T-helper 2 cell treated with Interferon-gamma antibody and Interleukin-4, amounts not matched to agents 5 μg/mL and 100 μg/mL, for 36 hours (primary cell): ENCODE measurements around the gene PRMT6.
"Not testable (repeated sequence)": the region's sequence is repeated elsewhere in the genome, so short reads cannot be mapped to it uniquely, and the experiment has no call there.

Source experiments
- DNase-seq: peaks from one replicate; pipeline ENCODE4 v3.0.0; 2021; ENCODE audit warnings: low spot score
- H3K27ac Mint-ChIP-seq: one replicate; pipeline ENCODE4 v1.8.0; 2021; ENCODE audit warnings: mild to moderate bottlenecking, mixed read lengths
- H3K27me3 Mint-ChIP-seq: one replicate; pipeline ENCODE4 v1.8.0; 2021; ENCODE audit warnings: low read depth, mixed read lengths
- H3K36me3 Mint-ChIP-seq: one replicate; pipeline ENCODE4 v1.8.0; 2021; ENCODE audit warnings: low read depth, mixed read lengths
- H3K4me1 Mint-ChIP-seq: one replicate; pipeline ENCODE4 v1.8.0; 2021; ENCODE audit warnings: low read depth, mixed read lengths
- H3K4me3 Mint-ChIP-seq: one replicate; pipeline ENCODE4 v1.8.0; 2022; ENCODE audit warnings: mild to moderate bottlenecking, moderate library complexity, mixed read lengths
- H3K9me3 Mint-ChIP-seq: one replicate; pipeline ENCODE4 v1.8.0; 2021; ENCODE audit warnings: mixed read lengths

The PRMT6 gene

DNA sequence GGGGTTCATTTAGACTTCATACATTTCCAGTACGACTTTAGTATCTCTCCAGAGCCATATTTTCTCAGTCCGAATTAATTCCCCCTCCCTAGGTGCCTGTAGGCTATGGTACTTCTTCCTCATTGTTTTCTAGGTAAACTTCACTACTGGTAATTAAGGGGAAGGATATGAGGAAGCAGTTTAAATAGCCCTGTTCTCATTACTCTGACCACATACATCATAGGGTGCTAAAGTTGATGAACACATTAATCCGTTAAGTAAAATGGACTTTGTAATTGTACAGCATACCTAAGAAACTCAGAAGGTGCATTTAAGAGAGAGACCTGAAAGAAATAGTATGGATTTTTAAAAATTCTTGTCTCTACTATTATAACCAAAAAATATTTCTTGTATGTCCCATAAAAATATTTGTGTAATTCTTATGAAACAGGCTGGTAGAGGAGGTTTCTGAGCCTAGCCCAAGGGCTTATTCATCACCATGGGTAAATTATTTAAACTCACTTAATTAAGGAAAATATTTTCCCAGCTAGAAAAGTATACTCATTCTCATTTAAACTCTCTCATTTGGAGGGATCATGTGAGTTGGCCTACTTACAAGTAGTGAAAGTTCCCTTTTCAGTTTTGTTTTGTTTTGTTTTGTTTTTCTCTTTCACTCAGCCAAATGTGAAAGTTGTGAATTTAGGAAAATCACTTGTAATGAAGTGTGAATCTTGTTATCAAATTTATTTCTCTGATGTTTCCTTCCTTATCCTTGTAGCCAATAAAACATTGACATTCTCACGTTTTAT is 2.0 kb downstream of the PRMT6 start:
- no peak for DNase-seq
- Mint-ChIP-seq H3K9me3 (peaks cover 5% of the 10 kb centered on the region), H3K4me1 (peaks cover 16% of the 10 kb centered on the region), H3K36me3 (peaks cover 25% of the 10 kb centered on the region), H3K27ac (no peak overlapping the region), H3K27me3 (no peaks in the 10 kb centered on the region), H3K4me3 (peak overlapping the region; percentile 91)

DNA sequence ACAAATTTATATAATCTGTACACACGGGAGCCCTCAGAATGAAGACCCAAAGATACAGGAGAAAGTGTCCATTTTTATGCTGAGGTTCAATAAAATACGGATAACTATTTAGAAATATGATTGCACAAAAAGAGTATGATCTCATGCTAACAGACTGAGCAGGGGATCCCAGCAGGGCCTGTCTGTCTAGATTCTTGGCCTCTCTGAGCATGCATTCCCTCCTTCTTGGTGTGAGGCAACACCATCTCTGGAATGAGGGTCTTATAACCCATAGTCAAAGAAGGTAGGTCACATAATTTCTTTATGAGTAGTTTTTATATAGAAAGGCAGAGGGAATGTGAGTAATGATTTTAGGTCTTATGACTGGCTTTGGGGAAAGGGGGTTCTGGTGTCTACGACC is 5.4 kb downstream of the PRMT6 start:
- Mint-ChIP-seq H3K27me3 (peaks cover 2% of the 10 kb centered on the region), H3K4me3 (no peak overlapping the region), H3K9me3 (no peaks in the 10 kb centered on the region), H3K4me1 (peaks cover 16% of the 10 kb centered on the region), H3K27ac (no peak overlapping the region), H3K36me3 (peaks cover 21% of the 10 kb centered on the region)
- no peak for DNase-seq

DNA sequence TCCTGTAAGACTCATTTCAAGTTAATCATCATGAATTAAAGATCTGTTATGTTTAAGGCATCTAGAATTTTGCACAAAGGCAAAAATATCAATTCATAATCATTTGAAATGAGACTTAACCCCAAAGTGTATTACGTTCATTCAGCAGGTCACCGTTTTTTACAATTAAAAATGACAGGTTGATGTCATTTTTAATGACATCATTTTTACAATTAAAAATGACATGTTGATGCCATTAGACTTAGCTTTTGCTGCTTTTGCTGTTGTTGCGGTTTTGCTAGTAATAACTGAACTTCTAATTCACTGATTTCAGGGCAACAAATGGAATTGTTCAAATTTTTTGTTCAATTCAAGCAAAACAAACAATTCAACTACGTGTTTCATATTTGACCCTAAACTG is 17.0 kb downstream of the PRMT6 start:
- H3K27me3 Mint-ChIP-seq, result no peaks in the 10 kb centered on the region
- no peaks in the 10 kb centered on the region for H3K9me3 Mint-ChIP-seq
- no peak overlapping the region for H3K4me3 Mint-ChIP-seq
- H3K4me1 Mint-ChIP-seq, result no peaks in the 10 kb centered on the region
- no peaks in the 10 kb centered on the region for H3K36me3 Mint-ChIP-seq
- DNase-seq, result no peak
- H3K27ac Mint-ChIP-seq, result no peak overlapping the region

- Mint-ChIP-seq H3K27ac (no peak overlapping the region), H3K36me3 (no peaks in the 10 kb centered on the region), H3K4me3 (no peak overlapping the region), H3K27me3 (peaks cover 4% of the 10 kb centered on the region), H3K4me1 (no peaks in the 10 kb centered on the region), H3K9me3 (no peaks in the 10 kb centered on the region)
- DNase-seq, result no peak
Observed at GRCh38 chr1:107076841-107077240, 20.4 kb downstream of the PRMT6 start.

DNA sequence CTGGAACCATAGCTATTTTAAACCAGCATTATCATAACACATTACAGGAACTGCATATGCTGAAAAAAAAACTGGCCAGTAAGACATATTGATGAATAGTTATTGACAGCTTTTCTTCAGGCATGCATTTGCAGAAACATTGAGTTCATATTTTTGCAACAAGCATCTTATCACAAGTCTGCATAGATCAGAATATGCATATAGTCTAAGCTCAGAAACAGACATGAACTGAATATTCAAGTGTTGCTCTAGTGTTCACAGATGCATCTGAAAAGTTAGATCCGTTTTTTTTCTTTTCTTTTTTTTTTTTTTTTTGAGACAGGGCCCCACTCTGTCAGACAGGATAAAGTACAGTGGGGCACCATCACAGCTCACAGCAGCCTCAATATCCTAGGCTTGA is 22.8 kb downstream of the PRMT6 start:
- no peaks in the 10 kb centered on the region for H3K4me1 Mint-ChIP-seq
- no peaks in the 10 kb centered on the region for H3K36me3 Mint-ChIP-seq
- H3K27me3 Mint-ChIP-seq, result peaks cover 4% of the 10 kb centered on the region
- no peak overlapping the region for H3K4me3 Mint-ChIP-seq
- H3K27ac Mint-ChIP-seq, result no peak overlapping the region
- H3K9me3 Mint-ChIP-seq, result no peaks in the 10 kb centered on the region
- DNase-seq, result no peak

- Mint-ChIP-seq H3K36me3 (no peaks in the 10 kb centered on the region), H3K27me3 (peaks cover 4% of the 10 kb centered on the region), H3K27ac (no peak overlapping the region), H3K9me3 (no peaks in the 10 kb centered on the region), H3K4me1 (no peaks in the 10 kb centered on the region), H3K4me3 (no peak overlapping the region)
- no peak for DNase-seq
Observed at GRCh38 chr1:107081102-107081501, 24.6 kb downstream of the PRMT6 start.

DNA sequence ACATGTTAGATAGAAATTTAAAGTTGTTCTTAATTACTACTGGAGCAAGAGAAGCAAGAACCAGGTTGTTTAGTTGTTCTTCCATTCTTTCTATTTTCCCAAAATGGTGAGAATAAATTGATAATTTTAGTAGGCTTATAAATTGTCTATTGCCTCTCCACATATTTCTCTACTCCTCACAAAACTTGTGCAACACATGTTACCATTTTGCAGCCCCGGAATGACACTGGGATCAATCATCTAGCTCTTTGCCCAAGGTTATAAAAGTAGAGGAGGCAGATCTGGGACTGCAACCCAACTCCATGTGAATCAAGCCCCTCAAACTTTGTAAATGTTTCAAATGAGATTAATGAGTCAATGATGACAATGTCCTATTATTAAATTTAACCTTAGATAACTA is 34.9 kb downstream of the PRMT6 start:
- H3K27ac Mint-ChIP-seq, result no peak overlapping the region
- no peaks in the 10 kb centered on the region for H3K4me1 Mint-ChIP-seq
- no peak for DNase-seq
- H3K36me3 Mint-ChIP-seq, result no peaks in the 10 kb centered on the region
- H3K4me3 Mint-ChIP-seq, result no peak overlapping the region
- H3K27me3 Mint-ChIP-seq, result no peaks in the 10 kb centered on the region
- no peaks in the 10 kb centered on the region for H3K9me3 Mint-ChIP-seq

DNA sequence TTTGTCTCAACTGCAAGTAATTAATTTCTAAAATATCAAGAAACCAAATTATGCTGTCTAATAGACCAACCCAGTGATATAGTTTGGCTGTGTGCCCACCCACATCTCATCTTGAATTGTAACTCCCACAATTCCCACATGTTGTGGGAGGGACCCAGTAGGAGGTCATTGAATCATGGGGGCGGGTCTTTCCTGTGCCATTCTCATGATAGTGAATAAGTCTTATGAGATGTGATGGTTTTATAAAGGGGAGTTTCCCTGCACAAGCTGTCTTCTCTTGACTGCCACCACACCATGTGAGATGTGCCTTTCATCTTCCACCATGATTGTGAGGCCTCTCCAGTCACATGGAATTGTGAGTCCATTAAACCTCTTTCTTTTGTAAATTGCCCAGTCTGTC is 36.9 kb downstream of the PRMT6 start:
- not testable (repeated sequence) for H3K27ac Mint-ChIP-seq, H3K36me3 Mint-ChIP-seq, H3K27me3 Mint-ChIP-seq, DNase-seq, H3K4me1 Mint-ChIP-seq, H3K4me3 Mint-ChIP-seq, H3K9me3 Mint-ChIP-seq

GRCh38 chr1:107095647-107096046 is 39.2 kb downstream of the PRMT6 start:
- H3K27ac Mint-ChIP-seq, result no peak overlapping the region
- H3K27me3 Mint-ChIP-seq, result no peaks in the 10 kb centered on the region
- H3K9me3 Mint-ChIP-seq, result no peaks in the 10 kb centered on the region
- no peak overlapping the region for H3K4me3 Mint-ChIP-seq
- no peaks in the 10 kb centered on the region for H3K4me1 Mint-ChIP-seq
- H3K36me3 Mint-ChIP-seq, result no peaks in the 10 kb centered on the region
- DNase-seq, result no peak

- H3K4me1 Mint-ChIP-seq, result no peaks in the 10 kb centered on the region
Observed at GRCh38 chr1:107096690-107097089, 40.2 kb downstream of the PRMT6 start.

GRCh38 chr1:107098961-107099360 is 42.5 kb downstream of the PRMT6 start:
- Mint-ChIP-seq H3K27me3 (no peaks in the 10 kb centered on the region), H3K4me1 (no peaks in the 10 kb centered on the region), H3K36me3 (no peaks in the 10 kb centered on the region), H3K27ac (no peak overlapping the region), H3K4me3 (no peak overlapping the region), H3K9me3 (no peaks in the 10 kb centered on the region)
- DNase-seq, result no peak

More at GRCh38 chr1:107096690-107097089, 40.2 kb downstream of the PRMT6 start:
- no peak for DNase-seq
- Mint-ChIP-seq H3K27ac (no peak overlapping the region), H3K9me3 (no peaks in the 10 kb centered on the region), H3K27me3 (no peaks in the 10 kb centered on the region), H3K36me3 (no peaks in the 10 kb centered on the region), H3K4me3 (no peak overlapping the region)

GRCh38 chr1:107100331-107100984 is 44.0 kb downstream of the PRMT6 start:
- H3K9me3 Mint-ChIP-seq, result no peaks in the 10 kb centered on the region
- H3K36me3 Mint-ChIP-seq, result no peaks in the 10 kb centered on the region
- H3K4me1 Mint-ChIP-seq, result no peaks in the 10 kb centered on the region
- H3K27me3 Mint-ChIP-seq, result no peaks in the 10 kb centered on the region
- H3K27ac Mint-ChIP-seq, result no peak overlapping the region
- DNase-seq, result no peak
- H3K4me3 Mint-ChIP-seq, result no peak overlapping the region

GRCh38 chr1:107105914-107106313 is 49.4 kb downstream of the PRMT6 start:
- H3K9me3 Mint-ChIP-seq, result no peaks in the 10 kb centered on the region
- H3K4me3 Mint-ChIP-seq, result no peak overlapping the region
- no peaks in the 10 kb centered on the region for H3K36me3 Mint-ChIP-seq
- no peak overlapping the region for H3K27ac Mint-ChIP-seq
- H3K27me3 Mint-ChIP-seq, result no peaks in the 10 kb centered on the region
- no peaks in the 10 kb centered on the region for H3K4me1 Mint-ChIP-seq
- DNase-seq, result no peak
